H1 (cell line): ENCODE results near the gene CADM2. TPM values are rescaled to one million over a fixed set of nuclear protein-coding genes. Genes with fewer than 3 reads are reported as not detected.

Experiments
- CTCF ChIA-PET: fragments of 300-600 bp; sonication (Branson Sonifier 250); formaldehyde crosslinking; loops from one replicate; lab custom pipeline; 2021; ENCODE audit not compliant: partially characterized antibody; lab: Charles Lee
- POLR2A ChIA-PET: fragments of 300-600 bp; sonication (Branson Sonifier 250); formaldehyde crosslinking; loops from one replicate; lab custom pipeline; 2021; ENCODE audit warnings: inconsistent platforms; ENCODE audit not compliant: partially characterized antibody; lab: Charles Lee
- DNase-seq, 2 experiments: peaks; one replicate each; pipeline versions ENCODE4 v3.0.0 to v3.0.0-alpha.2; 2010 to 2022; ENCODE audit warnings: low spot score in 2 of 2, low read depth in 1 of 2, mixed read lengths in 1 of 2
- FAIRE-seq: peaks from 2 replicates; lab custom pipeline; 2011; peaks lifted over from hg19 to GRCh38; lab: Jason Lieb, UNC
- H2AFZ ChIP-seq: 2 replicates; pipeline ENCODE4 v1.8.1; 2012; ENCODE audit warnings: low read length, inconsistent platforms
- H2AK5ac ChIP-seq: 2 replicates; pipeline ENCODE4 v1.6.1; 2013; ENCODE audit warnings: low read depth, low read length
- H2BK120ac ChIP-seq: replicated peaks from 2 replicates; pipeline ENCODE3; 2013; ENCODE audit warnings: low read depth, low read length, inconsistent platforms
- H2BK12ac ChIP-seq: 2 replicates; pipeline ENCODE4 v1.6.1; 2013; ENCODE audit warnings: low read depth, low read length
- H2BK15ac ChIP-seq: 2 replicates; pipeline ENCODE4 v1.6.1; 2013; ENCODE audit warnings: low read length
- H2BK20ac ChIP-seq: 2 replicates; pipeline ENCODE4 v1.6.1; 2013; ENCODE audit warnings: low read length
- H2BK5ac ChIP-seq: 2 replicates; pipeline ENCODE4 v1.6.1; 2013; ENCODE audit warnings: low read depth, low read length
- H3K14ac ChIP-seq: 2 replicates; pipeline ENCODE4 v1.6.1; 2013; ENCODE audit warnings: inconsistent platforms; ENCODE audit not compliant: insufficient read length
- H3K18ac ChIP-seq: 2 replicates; pipeline ENCODE4 v1.6.1; 2013; ENCODE audit warnings: low read length; ENCODE audit errors: extremely low read depth
- H3K23ac ChIP-seq: 2 replicates; pipeline ENCODE4 v1.6.1; 2013; ENCODE audit warnings: inconsistent platforms; ENCODE audit not compliant: insufficient read length
- H3K23me2 ChIP-seq: 2 replicates; pipeline ENCODE4 v1.6.1; 2013; ENCODE audit warnings: low read depth, low read length
- H3K27ac ChIP-seq: 2 replicates; pipeline ENCODE4 v1.6.1; 2011; ENCODE audit warnings: low read depth, low read length, inconsistent platforms
- H3K27me3 ChIP-seq, 4 experiments: replicated peaks in 1 of 4; 1 replicate in 1 of 4; 2 replicates in 3 of 4; pipeline versions ENCODE4 v1.6.1 to v1.8.1; 2011 to 2013; ENCODE audit warnings: low read length in 3 of 4, mild to moderate bottlenecking in 3 of 4, inconsistent platforms in 2 of 4, mixed read lengths in 2 of 4, moderate library complexity in 1 of 4; ENCODE audit not compliant: control insufficient read depth in 3 of 4, insufficient read depth in 3 of 4; ENCODE audit errors: extremely low read depth in 1 of 4
- H3K36me3 ChIP-seq, 4 experiments: 2 replicates each; pipeline versions ENCODE4 v1.6.1 to v1.8.1; 2011 to 2013; ENCODE audit warnings: mild to moderate bottlenecking in 4 of 4, low read length in 3 of 4, moderate library complexity in 2 of 4, control low read depth in 1 of 4, inconsistent platforms in 1 of 4; ENCODE audit not compliant: insufficient read depth in 4 of 4, control insufficient read depth in 2 of 4
- H3K4ac ChIP-seq: replicated peaks from 2 replicates; pipeline ENCODE3; 2013; ENCODE audit warnings: low read length, low read depth, mixed read lengths, inconsistent platforms; ENCODE audit not compliant: insufficient read length
- H3K4me1 ChIP-seq, 4 experiments: replicated peaks in 1 of 4; 1 replicate in 1 of 4; 2 replicates in 3 of 4; pipeline versions ENCODE4 v1.6.1 to v1.8.1; 2011 to 2013; ENCODE audit warnings: low read length in 3 of 4, inconsistent platforms in 2 of 4, mixed read lengths in 1 of 4; ENCODE audit not compliant: insufficient read depth in 4 of 4, control insufficient read depth in 3 of 4
- H3K4me2 ChIP-seq, 2 experiments: 2 replicates each; pipeline versions ENCODE4 v1.6.1 to v1.8.1; 2011 to 2013; ENCODE audit warnings: low read depth in 2 of 2, low read length in 2 of 2, control low read depth in 1 of 2, inconsistent platforms in 1 of 2, mild to moderate bottlenecking in 1 of 2; ENCODE audit not compliant: insufficient read depth in 1 of 2
- H3K4me3 ChIP-seq, 4 experiments: fragments of 200-600, 300-600 bp in 1 of 4; sonication (generic), shearing (Covaris generic), sonication (Bioruptor Twin) in 1 of 4; 2 replicates each; pipeline versions ENCODE4 v1.5.1 to v1.8.1; 2011 to 2016; ENCODE audit warnings: low read length in 4 of 4, low read depth in 3 of 4, control low read depth in 2 of 4, inconsistent platforms in 2 of 4, mild to moderate bottlenecking in 2 of 4, mixed read lengths in 1 of 4, moderate library complexity in 1 of 4; ENCODE audit not compliant: insufficient read depth in 2 of 4; ENCODE audit errors: extremely low read depth in 1 of 4
- H3K56ac ChIP-seq: replicated peaks from 2 replicates; pipeline ENCODE3; 2013; ENCODE audit warnings: low read depth, mild to moderate bottlenecking, mixed read lengths, low read length, inconsistent platforms; ENCODE audit not compliant: insufficient read length
- H3K79me1 ChIP-seq: 2 replicates; pipeline ENCODE4 v1.6.1; 2013; ENCODE audit warnings: low read depth, low read length, control low read depth
- H3K79me2 ChIP-seq, 2 experiments: 2 replicates each; pipeline versions ENCODE4 v1.6.1 to v1.8.1; 2012 to 2013; ENCODE audit warnings: low read length in 2 of 2, mild to moderate bottlenecking in 2 of 2, inconsistent platforms in 1 of 2; ENCODE audit not compliant: insufficient read depth in 2 of 2, control insufficient read depth in 1 of 2
- H3K9ac ChIP-seq, 4 experiments: replicated peaks in 1 of 4; 1 replicate in 1 of 4; 2 replicates in 3 of 4; pipeline versions ENCODE4 v1.6.1 to v1.8.1; 2011 to 2013; ENCODE audit warnings: low read depth in 3 of 4, low read length in 3 of 4, control low read depth in 2 of 4, mild to moderate bottlenecking in 2 of 4, moderate library complexity in 2 of 4, inconsistent platforms in 1 of 4; ENCODE audit errors: extremely low read depth in 1 of 4
- H3K9me3 ChIP-seq, 2 experiments: 2 replicates each; pipeline versions ENCODE4 v1.6.1 to v1.8.1; 2012 to 2013; ENCODE audit warnings: mild to moderate bottlenecking in 2 of 2, moderate library complexity in 2 of 2, control low read depth in 1 of 2, inconsistent platforms in 1 of 2, low read depth in 1 of 2, low read length in 1 of 2, mixed read lengths in 1 of 2; ENCODE audit not compliant: insufficient read depth in 2 of 2
- H4K20me1 ChIP-seq, 2 experiments: replicated peaks in 1 of 2; 2 replicates each; pipeline versions ENCODE3 to v1.8.1; 2011 to 2013; ENCODE audit warnings: inconsistent platforms in 2 of 2, low read length in 2 of 2, mild to moderate bottlenecking in 1 of 2; ENCODE audit not compliant: insufficient read depth in 2 of 2, control insufficient read depth in 1 of 2
- H4K5ac ChIP-seq: 2 replicates; pipeline ENCODE4 v1.6.1; 2013; ENCODE audit warnings: low read length, low read depth, mixed read lengths, inconsistent platforms; ENCODE audit not compliant: insufficient read length
- H4K8ac ChIP-seq: 2 replicates; pipeline ENCODE4 v1.8.0; 2013; ENCODE audit warnings: mild to moderate bottlenecking, moderate library complexity, low read length, inconsistent platforms; ENCODE audit not compliant: insufficient read depth; ENCODE audit errors: extremely low read depth
- H4K91ac ChIP-seq: replicated peaks from 2 replicates; pipeline ENCODE3; 2013; ENCODE audit warnings: low read length, mixed read lengths, inconsistent platforms; ENCODE audit not compliant: insufficient read length
- ATF2 ChIP-seq: IDR thresholded peaks from 2 replicates; pipeline ENCODE4 v1.6.1; 2012; ENCODE audit warnings: low read length, inconsistent platforms
- ATF3 ChIP-seq: IDR thresholded peaks from 2 replicates; pipeline ENCODE4 v1.6.1; 2011; ENCODE audit warnings: low read depth, mild to moderate bottlenecking, low read length; ENCODE audit not compliant: insufficient read depth
- BCL11A ChIP-seq, 2 experiments: IDR thresholded peaks; one replicate each; pipeline ENCODE4 v1.6.1; 2011; ENCODE audit warnings: low read depth in 2 of 2, low read length in 2 of 2, mild to moderate bottlenecking in 2 of 2
- CHD2 ChIP-seq: IDR thresholded peaks from 2 replicates; pipeline ENCODE4 v1.6.1; 2012; ENCODE audit warnings: low read length, improper control_type of control experiment
- E2F6 ChIP-seq: IDR thresholded peaks from 2 replicates; pipeline ENCODE4 v1.6.1; 2012; ENCODE audit warnings: inconsistent platforms
- HDAC6 ChIP-seq: IDR thresholded peaks from one replicate; pipeline ENCODE4 v1.7.1; 2012; ENCODE audit warnings: low read depth, mild to moderate bottlenecking, inconsistent platforms, low read length, moderate library complexity
- JUN ChIP-seq: IDR thresholded peaks from 2 replicates; pipeline ENCODE4 v1.6.1; 2011; ENCODE audit warnings: low read depth, mild to moderate bottlenecking, improper control_type of control experiment, low read length
- MAX ChIP-seq: IDR thresholded peaks from 2 replicates; pipeline ENCODE4 v1.6.1; 2012; ENCODE audit warnings: inconsistent platforms
- POLR2AphosphoS5 ChIP-seq: IDR thresholded peaks from 2 replicates; pipeline ENCODE4 v1.6.1; 2011; ENCODE audit warnings: low read depth, low read length
- SRF ChIP-seq: IDR thresholded peaks from 2 replicates; pipeline ENCODE4 v1.6.1; 2011; ENCODE audit warnings: mild to moderate bottlenecking, low read depth, low read length, moderate library complexity
- TAF1 ChIP-seq: IDR thresholded peaks from 2 replicates; pipeline ENCODE4 v1.6.1; 2011; ENCODE audit warnings: mild to moderate bottlenecking, low read depth, low read length
- TBP ChIP-seq: IDR thresholded peaks from 2 replicates; pipeline ENCODE4 v1.6.1; 2011; ENCODE audit warnings: low read depth, low read length, improper control_type of control experiment
- YY1 ChIP-seq: IDR thresholded peaks from 2 replicates; pipeline ENCODE4 v1.6.1; 2011; ENCODE audit warnings: low read depth, mild to moderate bottlenecking, low read length
- WGBS, 2 experiments: shearing (Covaris generic) in 1 of 2; methylation state at CpG; one replicate each; pipeline versions ENCODE4 v1.1.6 to v1.1.7; 2013 to 2015; ENCODE audit warnings: low lambda C conversion rate in 2 of 2, mixed read lengths in 2 of 2, inconsistent platforms in 1 of 2, low coverage in 1 of 2, missing lambda C conversion rate in 1 of 2; ENCODE audit not compliant: insufficient replicate concordance in 2 of 2, insufficient coverage in 1 of 2, insufficient read length in 1 of 2; ENCODE audit errors: extremely low coverage in 1 of 2, missing lambda C conversion rate in 1 of 2; 5-methylcytosine and 5-hydroxymethylcytosine counted together
- polyA plus RNA-seq, 7 experiments: library from polyadenylated mRNA; depleted of rRNA in 3 of 7; stranded (reverse) in 5 of 7; unstranded in 2 of 7; fragments of >200 nt in 5 of 7; fragments of 200-250 nt in 2 of 7; gene quantifications; 1 replicate in 5 of 7; 2 replicates in 1 of 7; 4 replicates in 1 of 7; pipeline versions ENCODE4 v1.2.1 to v1.2.3, GENCODE V29; 2011 to 2013; ENCODE audit warnings: missing spikeins in 2 of 7, mixed read lengths in 2 of 7
- total RNA-seq: library from RNA; stranded (reverse); fragmentation: NEBNext Ultra II Directional; extraction: Animal tissue kit (Norgen Biotek cat#: 25700); gene quantifications from 2 replicates; pipeline ENCODE4 v1.2.1, GENCODE V29; 2021

Gene CADM2
- total and polyA plus RNA-seq, 2 of the 8 experiments (the other 6 are each of a cell fraction or from before 2014, with no cell fraction given), result 14.9 to 20.9 TPM

GRCh38 chr3:85867072-85867471 lies 908.3 kb downstream of the CADM2 start:
- no peak overlapping the region for H3K56ac ChIP-seq
- no peak overlapping the region for H2BK15ac ChIP-seq
- H2BK5ac ChIP-seq, result no peak overlapping the region
- no peaks in the 10 kb centered on the region for H4K20me1 ChIP-seq
- no peaks in the 10 kb centered on the region for H3K23me2 ChIP-seq
- CTCF ChIA-PET, result no interaction called here
- no peak overlapping the region for H3K14ac ChIP-seq
- no peak overlapping the region for H3K4ac ChIP-seq
- H3K4me1 ChIP-seq, result no peaks in the 10 kb centered on the region
- no peak overlapping the region for H3K4me3 ChIP-seq
- no peak overlapping the region for H2BK20ac ChIP-seq
- H3K18ac ChIP-seq, result no peak overlapping the region
- H2BK120ac ChIP-seq, result no peak overlapping the region
- no peak overlapping the region for H4K8ac ChIP-seq
- H3K4me2 ChIP-seq, result no peak overlapping the region
- no peaks in the 10 kb centered on the region for H3K27me3 ChIP-seq
- H4K91ac ChIP-seq, result no peak overlapping the region
- 89% methylated on average over 3 of the region's 3 CpGs; no CpG with 5 or more reads in 1 of the 2 experiments for WGBS, 2 experiments
- H3K9ac ChIP-seq, result no peak overlapping the region
- no peaks in the 10 kb centered on the region for H3K36me3 ChIP-seq
- no peak overlapping the region for H4K5ac ChIP-seq
- DNase-seq (no peak), FAIRE-seq (no peak)
- no peak overlapping the region for H2AFZ ChIP-seq
- H3K79me2 ChIP-seq, result no peaks in the 10 kb centered on the region
- POLR2A ChIA-PET, result no interaction called here
- no peak overlapping the region for H3K27ac ChIP-seq
- H3K23ac ChIP-seq, result no peak overlapping the region
- H2BK12ac ChIP-seq, result no peak overlapping the region
- no peak overlapping the region for H2AK5ac ChIP-seq
- H3K79me1 ChIP-seq, result no peaks in the 10 kb centered on the region
- H3K9me3 ChIP-seq, result no peaks in the 10 kb centered on the region
- no peak for TF ChIP-seq JUN
- no peak for TF ChIP-seq SRF
- no peak for TF ChIP-seq CHD2
- TF ChIP-seq YY1, result no peak
- no peak for TF ChIP-seq TAF1
- TF ChIP-seq ATF2, result no peak
- no peak for TF ChIP-seq POLR2AphosphoS5
- TF ChIP-seq HDAC6, result no peak
- no peak for TF ChIP-seq E2F6
- no peak for TF ChIP-seq TBP
- TF ChIP-seq ATF3, result no peak
- no peak for TF ChIP-seq BCL11A (IDR thresholded peaks at IDR 0.05; ENCODE audit: low read depth in 2 of 2, low read length in 2 of 2)
- TF ChIP-seq MAX, result no peak
